IMR-90 (cell line): ENCODE results near the gene TGFBR2. TPM values are rescaled to one million over a fixed set of nuclear protein-coding genes. Genes with fewer than 3 reads are reported as not detected.

Experiments
- ATAC-seq: fragments of 200-7000 bp; cut with Tn5 transposase; 2 replicates; pipeline ENCODE4 v1.9.1; 2020; ENCODE audit warnings: low read depth, mild to moderate bottlenecking, moderate library complexity
- BruUV-seq: library from RNA; stranded (reverse); fragments of 400-500 nt; replicated peaks from 2 replicates; lab custom pipeline; 2021; lab: Mats Ljungman, UMichigan
- CTCF ChIA-PET: fragments of 300-600 bp; formaldehyde crosslinking; extraction: SDS; loops from one replicate; lab custom pipeline; 2021; ENCODE audit warnings: antibody characterized with exemption; lab: Yijun Ruan, JAX
- POLR2A ChIA-PET: fragments of 300-600 bp; sonication (Branson Sonifier 250); formaldehyde crosslinking; loops from one replicate; lab custom pipeline; 2022; ENCODE audit warnings: antibody characterized with exemption; ENCODE audit not compliant: unreplicated experiment; lab: Charles Lee
- DNase-seq: peaks from one replicate; pipeline ENCODE4 v3.0.0; 2013
- H2AFZ ChIP-seq: replicated peaks from 2 replicates; pipeline ENCODE3; 2013; ENCODE audit warnings: low read length, mild to moderate bottlenecking; ENCODE audit not compliant: poor library complexity
- H2AK5ac ChIP-seq: 2 replicates; pipeline ENCODE4 v1.6.1; 2013; ENCODE audit warnings: low read depth, low read length, inconsistent platforms
- H2AK9ac ChIP-seq: replicated peaks from 2 replicates; pipeline ENCODE3; 2013; ENCODE audit warnings: mild to moderate bottlenecking, low read depth, low read length, moderate library complexity; ENCODE audit not compliant: poor library complexity
- H2BK120ac ChIP-seq: 2 replicates; pipeline ENCODE4 v1.6.1; 2013; ENCODE audit warnings: low read depth, low read length, inconsistent platforms
- H2BK15ac ChIP-seq: 3 replicates; pipeline ENCODE4 v1.6.1; 2013; ENCODE audit warnings: low read depth, low read length, inconsistent platforms
- H2BK20ac ChIP-seq: 2 replicates; pipeline ENCODE4 v1.6.1; 2013; ENCODE audit warnings: low read depth, mild to moderate bottlenecking, inconsistent platforms, low read length, moderate library complexity
- H2BK5ac ChIP-seq: 2 replicates; pipeline ENCODE4 v1.6.1; 2013; ENCODE audit warnings: mild to moderate bottlenecking, low read depth, low read length, inconsistent platforms; ENCODE audit not compliant: poor library complexity, severe bottlenecking
- H3K14ac ChIP-seq: replicated peaks from 2 replicates; pipeline ENCODE4 v1.6.1; 2013; ENCODE audit warnings: low read depth, low read length, inconsistent platforms
- H3K18ac ChIP-seq: 2 replicates; pipeline ENCODE4 v1.6.1; 2013; ENCODE audit warnings: low read depth, low read length, control low read depth
- H3K23ac ChIP-seq: 2 replicates; pipeline ENCODE4 v1.6.1; 2013; ENCODE audit warnings: low read depth, low read length, inconsistent platforms
- H3K27ac ChIP-seq: 2 replicates; pipeline ENCODE4 v1.5.1; 2013; ENCODE audit warnings: mild to moderate bottlenecking, control low read depth, low read length; ENCODE audit not compliant: insufficient read depth
- H3K27me3 ChIP-seq: 2 replicates; pipeline ENCODE4 v1.6.1; 2013; ENCODE audit warnings: low read length; ENCODE audit not compliant: control insufficient read depth, insufficient read depth
- H3K36me3 ChIP-seq: 2 replicates; pipeline ENCODE4 v1.6.1; 2013; ENCODE audit warnings: low read length, mixed read lengths; ENCODE audit not compliant: control insufficient read depth, insufficient read depth
- H3K4ac ChIP-seq: 2 replicates; pipeline ENCODE4 v1.6.1; 2013; ENCODE audit warnings: low read depth, low read length, inconsistent platforms
- H3K4me1 ChIP-seq: 2 replicates; pipeline ENCODE4 v1.6.1; 2013; ENCODE audit warnings: low read length, mixed read lengths; ENCODE audit not compliant: control insufficient read depth, insufficient read depth
- H3K4me2 ChIP-seq: 2 replicates; pipeline ENCODE4 v1.6.1; 2013; ENCODE audit warnings: low read depth, mild to moderate bottlenecking, control low read depth, low read length, moderate library complexity
- H3K4me3 ChIP-seq: 2 replicates; pipeline ENCODE4 v1.5.1; 2013; ENCODE audit warnings: low read depth, mild to moderate bottlenecking, control low read depth, low read length, moderate library complexity; ENCODE audit not compliant: insufficient read depth
- H3K56ac ChIP-seq: 2 replicates; pipeline ENCODE4 v1.6.1; 2013; ENCODE audit warnings: low read length, inconsistent platforms; ENCODE audit not compliant: insufficient read depth; ENCODE audit errors: extremely low read depth
- H3K79me1 ChIP-seq, 2 experiments: 2 replicates each; pipeline ENCODE4 v1.6.1; 2013; ENCODE audit warnings: low read length in 2 of 2, inconsistent platforms in 1 of 2, low read depth in 1 of 2
- H3K9ac ChIP-seq: 2 replicates; pipeline ENCODE4 v1.6.1; 2013; ENCODE audit warnings: low read depth, low read length, control low read depth
- H3K9me1 ChIP-seq: 2 replicates; pipeline ENCODE4 v1.6.1; 2013; ENCODE audit warnings: low read length, inconsistent platforms; ENCODE audit not compliant: insufficient read depth
- H3K9me3 ChIP-seq: 2 replicates; pipeline ENCODE4 v1.6.1; 2013; ENCODE audit warnings: low read length; ENCODE audit not compliant: control insufficient read depth, insufficient read depth
- H4K20me1 ChIP-seq: 2 replicates; pipeline ENCODE4 v1.6.1; 2013; ENCODE audit warnings: low read length, inconsistent platforms; ENCODE audit not compliant: insufficient read depth
- H4K5ac ChIP-seq: 2 replicates; pipeline ENCODE4 v1.6.1; 2013; ENCODE audit warnings: mild to moderate bottlenecking, low read depth, low read length, control low read depth
- H4K8ac ChIP-seq, 2 experiments: 2 replicates each; pipeline ENCODE4 v1.6.1; 2013; ENCODE audit warnings: low read depth in 2 of 2, low read length in 2 of 2, control low read depth in 1 of 2, inconsistent platforms in 1 of 2
- H4K91ac ChIP-seq: 2 replicates; pipeline ENCODE4 v1.6.1; 2013; ENCODE audit warnings: low read depth, low read length, inconsistent platforms; ENCODE audit not compliant: insufficient read depth
- CEBPB ChIP-seq: IDR thresholded peaks from 2 replicates; pipeline ENCODE4 v1.6.1; 2012; ENCODE audit warnings: low read depth, low read length, improper control_type of control experiment
- MAFK ChIP-seq: IDR thresholded peaks from 2 replicates; pipeline ENCODE4 v1.6.1; 2012; ENCODE audit warnings: low read depth, low read length, improper control_type of control experiment
- RCOR1 ChIP-seq: IDR thresholded peaks from 2 replicates; pipeline ENCODE4 v1.6.1; 2012; ENCODE audit warnings: mild to moderate bottlenecking, low read length, improper control_type of control experiment; ENCODE audit not compliant: insufficient replicate concordance
- WGBS, 2 experiments: methylation state at CpG; one replicate each; pipeline versions ENCODE4 v1.1.5 to v1.1.7; 2013; ENCODE audit warnings: missing lambda C conversion rate in 2 of 2; ENCODE audit not compliant: insufficient read length in 1 of 2; ENCODE audit errors: extremely low coverage in 2 of 2; 5-methylcytosine and 5-hydroxymethylcytosine counted together
- dilution Hi-C: fragments of 300-500 bp; cut with HindIII; formaldehyde crosslinking; loops from one replicate; pipeline ENCODE4 v1.14.3; 2018; ENCODE audit warnings: low sequenced_read_pairs; ENCODE audit not compliant: unreplicated experiment
- in situ Hi-C: fragments of 300-500 bp; cut with MboI; formaldehyde crosslinking; loops from 3 replicates; pipeline ENCODE4 v1.14.3; 2019; ENCODE audit warnings: low sequenced_read_pairs, inconsistent platforms, mixed read lengths
- intact Hi-C: fragments of 100-400 bp; cut with micrococcal nuclease; formaldehyde crosslinking; loops from 2 replicates; pipeline ENCODE4 v1.10.0; 2022
- polyA plus RNA-seq, 3 experiments: library from polyadenylated mRNA; depleted of rRNA; stranded (reverse); fragments of >200 nt; gene quantifications; 2 replicates each; pipeline ENCODE4 v1.2.3, GENCODE V29; 2012; ENCODE audit warnings: low replicate concordance in 1 of 3
- total RNA-seq: library from RNA; depleted of rRNA; stranded (reverse); fragments of >200 nt; gene quantifications from 2 replicates; pipeline ENCODE4 v1.2.3, GENCODE V29; 2012

TGFBR2 gene
- total and polyA plus RNA-seq, 2 of the 4 experiments (the other 2 are of a cell fraction) = 63.7 to 87.5 TPM

DNA sequence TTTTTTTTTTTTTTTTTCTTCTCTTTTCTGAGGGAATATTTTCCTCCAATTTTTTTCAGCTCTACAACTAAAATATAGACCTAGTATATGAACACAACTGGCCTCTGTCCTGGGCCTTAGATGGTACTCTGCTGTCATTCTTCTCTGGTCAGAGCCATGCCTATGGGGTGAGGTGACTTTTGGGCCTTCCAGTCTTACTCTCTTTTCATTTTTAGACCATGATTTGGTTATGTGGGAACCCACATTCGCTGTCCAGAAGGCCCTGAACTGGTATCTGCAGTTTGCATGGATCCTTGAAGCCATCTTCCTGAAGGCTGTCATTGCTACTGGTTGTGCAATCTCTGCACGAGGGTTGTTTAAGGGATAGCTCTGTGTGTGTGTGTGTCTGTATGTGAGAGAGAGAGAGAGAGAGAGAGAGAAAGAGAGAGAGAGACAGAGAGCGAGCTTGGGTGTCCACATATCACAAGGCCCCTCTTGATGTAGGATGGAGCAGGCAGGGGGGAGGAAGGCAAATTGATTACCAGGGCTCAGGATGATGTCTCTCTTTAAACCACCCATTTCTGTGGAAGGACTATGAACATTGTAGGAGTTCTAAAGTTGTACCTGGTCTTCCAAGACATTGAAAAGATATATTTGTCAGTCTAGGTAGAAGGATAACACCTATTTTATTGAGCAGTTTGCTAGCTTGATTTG lies 6.9 kb downstream of the TGFBR2 start:
- no peak overlapping the region for H2AK9ac ChIP-seq
- peak overlapping the region; percentile 66 for H3K14ac ChIP-seq
- peaks cover 22% of the 10 kb centered on the region for H3K4me1 ChIP-seq
- H3K36me3 ChIP-seq = peaks cover 1% of the 10 kb centered on the region; the same call in 1 of the 2 replicates
- H2BK120ac ChIP-seq = peak overlapping the region; percentile 28; the same call in 1 of the 2 replicates
- DNase-seq = no peak
- H4K20me1 ChIP-seq = peaks cover 29% of the 10 kb centered on the region; the same call in 1 of the 2 replicates
- no peaks in the 10 kb centered on the region for H3K9me3 ChIP-seq
- no peak for TF ChIP-seq MAFK
- peak; percentile 81 for TF ChIP-seq CEBPB
- TF ChIP-seq RCOR1 = no peak
- intact Hi-C loops = no loop called here
- no peak overlapping the region for H3K4me2 ChIP-seq
- no peak for ATAC-seq
- no peak overlapping the region for H3K4me3 ChIP-seq
- no TSS peak for BruUV-seq
- peaks cover 27 to 71% of the 10 kb centered on the region in 2 experiments for H3K79me1 ChIP-seq
- H3K9me1 ChIP-seq = peaks cover 13% of the 10 kb centered on the region
- ChIA-PET CTCF (interaction anchor here (0.7 kb wide), 1 partner anchor 1390 kb away, joined by 3 read pairs; no protein-coding TSS in a partner anchor), POLR2A (interaction anchor here (0.5 to 0.7 kb wide), 4 partner anchors 81 to 502 kb away, joined by 3 to 10 read pairs (median 5); no protein-coding TSS in a partner anchor)
- in situ Hi-C loops = no loop called here
- H3K56ac ChIP-seq = no peak overlapping the region
- no peaks in the 10 kb centered on the region for H3K27me3 ChIP-seq
- no peak overlapping the region for H4K5ac ChIP-seq
- dilution Hi-C loops = no loop called here
- 0 out of 2 replicates have a peak overlapping the region, but pooled peaks have one; percentile 24 for H2AK5ac ChIP-seq
- no peak overlapping the region for H3K9ac ChIP-seq
- H2BK5ac ChIP-seq = peak overlapping the region; percentile 25
- WGBS, 2 experiments = no CpG with 5 or more reads among the region's 3 CpGs
- H3K23ac ChIP-seq = peak overlapping the region; percentile 36; the same call in 1 of the 2 replicates
- H2AFZ ChIP-seq = no peak overlapping the region
- H3K27ac ChIP-seq = no peak overlapping the region
- H3K4ac ChIP-seq = peak overlapping the region; percentile 6; the same call in 1 of the 2 replicates
- no peak overlapping the region for H2BK20ac ChIP-seq
- H4K8ac ChIP-seq = peak overlapping the region in 1 of 2 experiments; percentile 47; a peak in 1 of 4 replicates
- H4K91ac ChIP-seq = peak overlapping the region; percentile 2; the same call in 1 of the 2 replicates
- H3K18ac ChIP-seq = no peak overlapping the region
- no peak overlapping the region; the same call in 2 of the 3 replicates for H2BK15ac ChIP-seq
